Loucy (cell line): ENCODE data around the gene MAN2C1.

Experiments used
- EZH2phosphoT487 ChIP-seq: fragments of 200-600 bp; IDR thresholded peaks from 2 replicates; pipeline ENCODE4 v1.6.1; 2018; ENCODE audit warnings: antibody characterized with exemption, mild to moderate bottlenecking, moderate library complexity, borderline replicate concordance
- TF ChIP-seq, protein P1 (sequence below): fragments of 200-600 bp; sonication (generic); conservative IDR thresholded peaks from 2 replicates; pipeline ENCODE4 v1.5.1; 2014; ENCODE audit warnings: mild to moderate bottlenecking, antibody characterized with exemption, low read length

DNA sequence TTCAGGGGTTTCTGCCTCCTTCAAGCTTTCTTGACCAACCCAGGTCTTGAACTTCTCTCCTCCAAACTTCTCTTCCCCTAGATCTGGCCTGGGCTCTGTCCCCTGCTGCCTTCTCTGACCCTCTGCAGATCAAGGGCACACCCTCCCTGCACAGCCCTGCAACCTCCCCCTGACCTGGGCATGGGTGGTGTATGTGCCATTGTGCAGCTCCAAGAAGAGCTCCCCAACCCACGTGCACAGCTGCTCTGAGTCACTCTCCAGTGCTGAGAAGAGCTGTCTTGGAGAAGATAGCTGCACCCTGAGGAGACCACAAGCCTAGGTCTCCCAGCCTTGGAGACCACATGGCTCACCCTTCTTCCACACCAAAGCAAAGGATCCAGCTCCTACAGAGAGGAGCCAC is 8.0 kb downstream of the MAN2C1 start:
- TF ChIP-seq, protein P1, sequence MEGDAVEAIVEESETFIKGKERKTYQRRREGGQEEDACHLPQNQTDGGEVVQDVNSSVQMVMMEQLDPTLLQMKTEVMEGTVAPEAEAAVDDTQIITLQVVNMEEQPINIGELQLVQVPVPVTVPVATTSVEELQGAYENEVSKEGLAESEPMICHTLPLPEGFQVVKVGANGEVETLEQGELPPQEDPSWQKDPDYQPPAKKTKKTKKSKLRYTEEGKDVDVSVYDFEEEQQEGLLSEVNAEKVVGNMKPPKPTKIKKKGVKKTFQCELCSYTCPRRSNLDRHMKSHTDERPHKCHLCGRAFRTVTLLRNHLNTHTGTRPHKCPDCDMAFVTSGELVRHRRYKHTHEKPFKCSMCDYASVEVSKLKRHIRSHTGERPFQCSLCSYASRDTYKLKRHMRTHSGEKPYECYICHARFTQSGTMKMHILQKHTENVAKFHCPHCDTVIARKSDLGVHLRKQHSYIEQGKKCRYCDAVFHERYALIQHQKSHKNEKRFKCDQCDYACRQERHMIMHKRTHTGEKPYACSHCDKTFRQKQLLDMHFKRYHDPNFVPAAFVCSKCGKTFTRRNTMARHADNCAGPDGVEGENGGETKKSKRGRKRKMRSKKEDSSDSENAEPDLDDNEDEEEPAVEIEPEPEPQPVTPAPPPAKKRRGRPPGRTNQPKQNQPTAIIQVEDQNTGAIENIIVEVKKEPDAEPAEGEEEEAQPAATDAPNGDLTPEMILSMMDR = no peak
- no peak for TF ChIP-seq EZH2phosphoT487
